HG03196 (cell line): Measurements from ENCODE around the gene GAD1.

Experiments used
- ATAC-seq: cut with Tn5 transposase; IDR thresholded peaks from one replicate; pipeline ENCODE4 v1.9.1; 2021; ENCODE audit not compliant: unreplicated experiment

Gene GAD1

DNA sequence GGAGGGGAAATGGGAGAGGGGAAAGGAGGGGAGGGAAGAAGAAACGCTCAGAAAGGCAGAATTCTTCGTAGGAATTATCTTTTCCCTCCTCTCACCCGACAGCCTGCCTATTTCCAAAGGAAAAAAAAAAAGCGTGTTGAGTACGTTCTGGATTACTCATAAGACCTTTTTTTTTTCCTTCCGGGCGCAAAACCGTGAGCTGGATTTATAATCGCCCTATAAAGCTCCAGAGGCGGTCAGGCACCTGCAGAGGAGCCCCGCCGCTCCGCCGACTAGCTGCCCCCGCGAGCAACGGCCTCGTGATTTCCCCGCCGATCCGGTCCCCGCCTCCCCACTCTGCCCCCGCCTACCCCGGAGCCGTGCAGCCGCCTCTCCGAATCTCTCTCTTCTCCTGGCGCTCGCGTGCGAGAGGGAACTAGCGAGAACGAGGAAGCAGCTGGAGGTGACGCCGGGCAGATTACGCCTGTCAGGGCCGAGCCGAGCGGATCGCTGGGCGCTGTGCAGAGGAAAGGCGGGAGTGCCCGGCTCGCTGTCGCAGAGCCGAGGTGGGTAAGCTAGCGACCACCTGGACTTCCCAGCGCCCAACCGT is at the start of gene GAD1:
Gene GAD1, plus strand, starts transcription at position 384 of the 589 bp plus-strand sequence. CDS start 1,705 bp downstream, outside the sequence.
- no peak for ATAC-seq

DNA sequence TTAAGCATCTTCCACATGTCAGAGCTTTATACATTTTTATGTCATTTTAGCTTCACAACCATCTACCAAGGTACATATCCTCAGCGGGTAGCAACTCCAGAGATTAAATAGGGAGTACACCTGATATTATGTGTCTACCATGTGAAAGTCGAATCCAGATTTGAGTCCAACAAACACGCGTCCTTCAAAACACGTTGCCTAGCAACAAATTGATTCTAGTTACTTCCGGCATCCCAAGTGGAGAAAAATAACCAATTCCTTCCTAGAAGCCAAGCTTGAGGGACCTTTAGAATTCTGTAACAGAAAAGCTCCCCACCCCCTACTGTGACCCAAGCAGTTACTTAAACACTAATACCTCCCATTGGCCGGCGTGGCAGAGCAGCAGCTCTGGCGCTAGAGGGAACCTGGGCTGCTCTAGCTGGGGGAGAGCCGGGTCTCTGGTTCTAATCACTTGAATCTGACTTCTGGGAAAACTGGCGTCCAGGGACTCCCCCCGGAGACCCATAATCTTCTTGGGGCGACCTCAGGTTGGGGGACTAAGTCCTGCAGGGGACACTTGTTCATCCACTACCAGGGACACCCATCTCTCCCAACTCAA is 46.6 kb upstream of the GAD1 start, which contains the start of gene ERICH2:
Gene ERICH2, plus strand, starts transcription at position 371 of the 598 bp plus-strand sequence. CDS start 304 bp downstream, outside the sequence.
- ATAC-seq: peak; percentile 54

DNA sequence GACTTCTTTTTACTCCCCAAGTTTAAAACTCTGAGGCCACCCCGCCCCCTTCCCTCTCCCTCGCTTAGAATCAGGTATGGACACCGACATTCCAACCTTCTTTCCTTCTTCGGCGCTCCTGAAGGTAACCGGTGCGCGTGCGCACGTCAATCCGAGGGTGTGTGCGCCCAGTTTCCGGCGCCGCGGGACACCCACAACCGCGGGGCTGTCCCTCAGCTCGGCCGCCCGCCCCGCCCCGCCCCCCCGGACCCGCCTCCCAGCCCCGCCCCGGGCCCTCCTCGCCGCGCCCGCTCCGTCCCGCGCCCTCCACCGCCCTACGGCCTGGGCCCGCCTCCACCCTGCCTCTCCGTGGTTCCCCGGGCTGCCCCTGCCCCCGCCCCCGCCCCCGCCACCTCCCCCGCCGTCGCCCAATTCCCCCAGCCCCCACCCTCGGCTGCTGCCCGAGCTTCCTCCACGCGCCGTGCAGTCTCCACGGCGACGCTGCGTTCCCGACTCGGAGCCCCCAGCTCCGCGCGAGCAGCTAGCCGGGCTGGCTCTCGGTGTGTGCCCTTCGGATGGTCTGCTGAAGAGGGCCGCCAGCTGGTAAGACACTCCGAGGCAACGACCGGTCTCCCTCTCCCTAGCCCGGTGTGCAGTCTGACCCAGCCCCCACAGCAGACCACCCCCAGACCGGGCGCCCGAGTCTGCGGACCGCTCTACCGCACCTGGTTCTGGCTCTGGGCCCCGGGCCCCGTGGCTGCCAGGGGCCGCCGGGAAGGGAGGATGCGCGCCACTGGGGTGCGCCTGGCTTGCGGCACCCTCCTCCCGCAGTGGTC is 45.9 kb upstream of the GAD1 start:
- ATAC-seq: peak; percentile 71

DNA sequence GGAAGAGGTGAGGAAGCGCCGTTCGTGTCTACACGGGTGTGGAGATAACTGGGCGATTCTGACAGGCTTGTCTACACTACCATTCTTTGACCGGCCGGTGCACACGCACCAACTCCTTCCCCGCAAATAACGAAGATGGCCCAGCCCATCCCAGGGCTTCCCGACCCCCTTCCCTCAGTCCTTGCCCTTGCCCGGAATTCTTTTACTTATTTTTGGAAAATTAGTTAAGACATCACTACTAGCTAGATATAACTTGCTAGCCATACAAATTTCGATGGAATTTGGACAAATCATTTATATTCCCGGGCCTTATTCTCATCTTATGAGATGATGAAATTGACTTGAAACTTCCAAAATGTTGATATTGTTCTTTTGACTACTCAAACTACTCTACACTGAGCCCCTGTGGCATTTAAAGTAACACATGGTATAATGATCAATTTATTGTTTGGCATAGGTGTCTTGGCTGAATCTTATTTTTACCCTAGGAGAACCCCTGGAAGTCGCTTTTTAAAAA is 45.2 kb upstream of the GAD1 start:
- ATAC-seq: no peak

- no peak for ATAC-seq
Measured at GRCh38 chr2:170772295-170772694, 44.4 kb upstream of the GAD1 start.

DNA sequence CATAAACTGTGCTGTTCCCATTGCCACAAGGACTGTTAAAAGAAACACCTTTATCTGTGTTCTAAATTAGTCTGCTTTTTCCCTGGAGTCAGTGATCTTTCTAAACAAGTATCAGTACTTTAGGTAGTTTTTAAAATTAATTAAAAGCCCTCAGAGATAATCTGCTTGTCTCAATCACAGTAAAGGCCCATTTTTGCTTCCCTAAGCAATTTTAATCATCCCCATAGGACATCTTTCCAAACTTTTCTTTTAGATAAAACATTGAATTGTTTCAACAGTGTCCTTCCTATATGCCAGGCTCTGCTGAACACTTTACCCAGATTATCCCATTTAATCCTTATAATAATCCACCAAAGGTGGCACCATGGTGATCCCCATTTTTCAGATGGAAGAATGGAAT is 42.6 kb upstream of the GAD1 start:
- ATAC-seq: no peak

DNA sequence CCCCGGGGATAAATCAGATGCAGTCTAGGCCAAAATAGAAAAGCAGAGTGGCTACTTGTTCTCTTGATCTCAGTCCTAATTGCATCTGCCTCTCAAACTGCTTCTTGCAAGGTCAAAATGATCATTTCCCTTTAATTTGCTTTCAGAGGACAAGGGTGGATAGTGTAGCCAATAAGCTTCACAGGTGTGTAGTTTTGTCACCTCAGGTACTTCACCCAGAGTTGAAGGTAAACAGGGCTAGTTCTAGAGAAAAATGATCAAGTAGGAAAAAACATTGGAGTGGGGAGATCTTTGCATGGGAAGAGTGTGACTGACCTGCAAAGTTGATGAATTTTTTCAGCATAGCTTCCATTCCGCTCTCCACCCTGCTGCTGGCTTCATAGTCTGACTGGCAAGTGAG is 37.8 kb upstream of the GAD1 start:
- no peak for ATAC-seq

GRCh38 chr2:170779304-170779703 is 37.4 kb upstream of the GAD1 start:
- no peak for ATAC-seq

- ATAC-seq: no peak
Measured at GRCh38 chr2:170782673-170783072, 34.0 kb upstream of the GAD1 start.

DNA sequence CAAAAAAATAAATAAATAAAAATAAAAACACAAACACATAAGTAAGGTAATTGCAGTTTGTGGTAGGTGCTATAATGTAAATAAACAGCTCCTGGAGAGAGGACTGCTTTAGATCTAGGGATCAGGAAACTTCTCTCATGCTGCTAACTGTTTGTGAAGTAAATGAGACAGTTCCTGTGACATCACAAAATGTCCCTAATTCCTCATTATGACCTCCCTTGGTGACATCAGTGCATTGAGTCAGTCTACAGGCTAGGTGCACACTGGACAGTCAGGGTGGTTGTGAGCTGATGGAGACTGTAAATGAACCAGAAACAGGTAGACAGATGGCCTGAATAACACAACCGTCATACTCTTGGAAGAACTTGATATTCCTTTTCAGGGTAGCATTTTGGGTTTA is 33.1 kb upstream of the GAD1 start:
- ATAC-seq: no peak

- no peak for ATAC-seq
Measured at GRCh38 chr2:170798996-170799395, 17.7 kb upstream of the GAD1 start.

DNA sequence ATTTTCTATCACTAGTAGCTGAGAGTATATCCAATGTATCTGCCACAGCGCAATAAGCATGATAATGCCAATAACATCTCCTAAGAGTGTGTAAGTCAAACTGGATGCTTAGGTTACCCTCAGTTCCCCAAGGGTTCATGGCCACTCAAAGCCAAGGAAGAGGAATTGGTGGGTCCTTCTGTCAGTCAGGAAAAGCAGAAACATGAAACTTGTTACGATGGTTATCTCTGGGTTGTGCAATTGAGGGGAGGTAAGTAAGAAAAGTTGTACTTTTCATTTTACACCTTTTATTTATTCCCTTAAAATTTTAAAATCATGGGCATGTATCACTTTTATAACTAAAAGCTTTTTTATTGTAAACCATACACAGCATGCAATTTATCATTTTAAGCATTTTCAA is 10.1 kb upstream of the GAD1 start:
- no peak for ATAC-seq

DNA sequence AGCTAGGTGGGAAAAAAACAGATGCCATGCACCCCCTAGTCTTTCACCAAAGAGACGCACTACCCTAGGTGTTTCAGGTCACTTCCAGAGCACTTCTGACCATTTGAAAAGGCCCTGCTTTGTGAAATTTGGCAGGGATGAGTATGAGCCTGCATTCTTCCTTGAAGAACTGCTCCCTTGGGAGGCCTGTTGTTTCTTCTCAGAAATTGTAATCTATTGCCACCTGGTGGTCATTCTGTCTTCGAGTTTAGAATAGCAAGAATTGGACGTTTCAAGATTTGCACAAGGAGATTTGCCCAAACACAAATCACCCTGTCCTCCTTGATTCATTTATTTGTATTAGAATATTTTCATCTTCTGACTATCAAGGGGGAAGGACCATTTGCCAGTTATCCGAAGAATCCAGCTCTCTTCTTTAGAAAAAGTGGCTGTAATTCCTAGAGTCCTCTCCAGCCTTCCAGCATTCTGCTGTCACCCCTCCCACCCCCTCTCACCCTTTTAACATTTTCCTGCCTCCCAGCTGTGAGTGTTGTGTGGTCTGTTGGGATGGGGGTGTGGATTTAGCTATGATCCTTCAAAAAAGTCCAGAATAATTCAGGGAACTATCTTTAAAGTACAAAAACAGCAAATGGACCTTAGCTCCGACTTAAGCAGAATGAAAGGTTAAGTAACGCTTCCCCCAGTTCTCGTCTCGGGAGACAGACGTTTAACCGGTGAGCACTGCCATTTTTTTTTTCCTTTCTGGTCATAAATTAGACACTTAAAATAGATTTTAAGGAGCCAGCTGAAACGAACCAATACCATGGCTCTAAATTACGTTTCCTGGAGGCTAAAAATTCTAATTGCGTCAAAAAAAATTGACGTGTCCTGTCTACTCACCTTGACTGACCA is 3.7 kb upstream of the GAD1 start:
- ATAC-seq: no peak

DNA sequence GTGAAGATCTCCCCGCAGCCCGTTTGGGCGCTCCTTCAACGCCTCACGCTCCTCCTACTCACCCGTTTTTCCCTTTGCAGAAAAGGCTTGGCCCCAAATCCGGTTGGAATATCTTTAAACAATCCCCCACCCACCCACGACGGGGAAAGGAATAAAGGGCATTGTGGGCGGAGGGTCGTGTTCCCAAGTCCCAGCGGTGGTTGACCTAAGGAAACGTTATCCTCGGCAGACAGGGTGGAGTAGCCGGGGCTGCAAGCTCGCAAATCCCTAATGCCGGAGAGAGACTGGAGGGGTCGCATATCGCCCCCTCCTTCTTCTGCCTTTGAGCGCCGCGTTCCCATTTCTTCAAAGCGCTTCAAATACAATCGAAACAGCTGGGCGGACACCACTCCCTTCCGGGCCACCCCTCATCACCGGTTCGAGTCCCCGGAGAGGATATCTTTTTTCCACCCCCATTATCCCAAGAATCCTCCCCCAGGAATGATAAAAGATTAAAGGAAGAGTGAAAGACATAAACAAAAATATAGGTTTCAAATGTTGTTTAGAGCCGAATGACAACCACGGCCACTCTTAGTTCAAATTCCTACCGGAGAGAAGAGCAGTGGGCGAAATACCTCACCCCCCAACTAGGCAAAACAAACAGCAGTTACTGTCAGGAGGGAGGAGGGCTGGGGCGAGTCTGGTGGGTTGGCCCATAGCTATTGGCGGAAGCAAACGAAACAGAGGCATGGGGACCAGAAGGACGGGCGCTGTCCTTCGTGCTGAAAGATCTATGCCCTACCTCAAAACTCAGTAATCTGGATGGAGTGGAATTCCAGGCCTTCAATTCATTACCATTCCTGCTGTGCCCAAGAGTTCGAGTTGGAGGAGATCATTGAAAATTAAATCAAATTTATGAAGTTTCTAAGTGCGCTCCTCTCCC is 2.8 kb upstream of the GAD1 start:
- ATAC-seq: no peak

- no peak for ATAC-seq
Measured at GRCh38 chr2:170814533-170815230, 2.0 kb upstream of the GAD1 start.

DNA sequence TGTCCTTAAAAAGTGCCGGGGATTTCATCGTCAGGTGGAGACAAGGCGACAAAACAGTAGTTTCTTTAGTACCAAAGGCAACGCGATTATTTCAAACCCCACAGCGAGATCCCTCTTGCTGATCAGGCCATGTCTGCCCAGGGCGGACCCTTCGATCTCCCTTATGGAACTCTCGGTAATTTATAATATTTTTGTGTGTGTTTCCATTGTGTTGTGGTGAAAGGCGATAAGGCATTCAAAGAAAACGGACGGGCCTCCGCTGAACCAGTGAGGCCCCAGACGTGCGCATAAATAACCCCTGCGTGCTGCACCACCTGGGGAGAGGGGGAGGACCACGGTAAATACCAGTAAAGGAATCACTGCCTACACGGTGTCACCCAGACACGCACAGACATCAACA is 1.4 kb upstream of the GAD1 start:
- ATAC-seq: no peak

DNA sequence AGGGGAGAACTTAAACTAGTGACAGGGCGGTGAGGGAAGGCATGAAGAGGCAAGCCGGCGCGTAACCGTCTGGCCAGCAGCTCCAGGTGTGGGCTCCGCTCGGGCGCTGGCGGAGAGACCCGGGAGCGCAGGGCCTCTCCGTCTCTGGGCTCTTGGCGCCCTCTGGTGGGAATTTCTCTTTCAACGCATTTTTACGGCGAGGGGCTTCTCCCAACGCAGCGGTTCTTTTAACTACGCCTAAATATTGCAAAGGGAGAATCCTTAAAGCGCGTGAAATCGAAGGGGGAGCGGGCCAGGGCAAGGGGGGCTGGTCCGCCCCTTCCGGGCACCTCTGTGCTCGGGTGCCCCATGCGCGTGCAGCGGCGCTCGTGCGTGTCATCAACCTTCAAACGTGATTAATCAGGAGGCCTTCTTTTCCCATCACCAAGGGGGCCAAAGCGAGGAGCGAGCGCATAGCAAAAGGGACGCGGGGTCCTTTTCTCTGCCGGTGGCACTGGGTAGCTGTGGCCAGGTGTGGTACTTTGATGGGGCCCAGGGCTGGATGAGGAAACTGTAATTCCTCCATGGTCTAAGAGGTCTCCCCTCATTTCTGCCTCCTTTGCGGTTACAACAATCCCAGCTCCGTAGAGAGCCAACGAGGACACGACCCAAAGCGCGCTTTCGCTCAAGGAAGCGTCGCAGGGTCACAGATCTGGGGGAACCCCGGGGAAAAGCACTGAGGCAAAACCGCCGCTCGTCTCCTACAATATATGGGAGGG is 762 bp upstream of the GAD1 start:
- ATAC-seq: no peak
